ENCODE data around the gene CLMN. TPM values are rescaled to one million over a fixed set of nuclear protein-coding genes. Genes with fewer than 3 reads are reported as not detected.

CLMN gene
- total and polyA plus RNA-seq, 2 of the 8 experiments (the other 6 are each of a cell fraction or from before 2014, with no cell fraction given), result 1.6 to 8.2 TPM

GRCh38 chr14:95329941-95330340 lies 10.2 kb upstream of the CLMN start:
- Histone ChIP-seq H3K4me1 (replicated peaks in 1 of 4; ENCODE audit: control insufficient read depth in 3 of 4, insufficient read depth in 4 of 4, low read length in 3 of 4) (no peaks in the 10 kb centered on the region), H2BK12ac (ENCODE audit: low read depth, low read length) (no peak overlapping the region), H2BK5ac (ENCODE audit: low read depth, low read length) (no peak overlapping the region), H3K27ac (ENCODE audit: low read depth, low read length) (no peak overlapping the region), H3K4me3 (ENCODE audit: extremely low read depth in 1 of 4, insufficient read depth in 2 of 4, low read depth in 3 of 4, low read length in 4 of 4) (no peak overlapping the region), H3K9me3 (ENCODE audit: insufficient read depth in 2 of 2, low read depth in 1 of 2, low read length in 1 of 2) (no peaks in the 10 kb centered on the region), H4K20me1 (replicated peaks in 1 of 2; ENCODE audit: control insufficient read depth in 1 of 2, insufficient read depth in 2 of 2, low read length in 2 of 2) (no peaks in the 10 kb centered on the region), H3K79me2 (ENCODE audit: control insufficient read depth in 1 of 2, insufficient read depth in 2 of 2, low read length in 2 of 2) (no peaks in the 10 kb centered on the region), H2BK15ac (ENCODE audit: low read length) (no peak overlapping the region), H2BK120ac (replicated peaks; ENCODE audit: low read depth, low read length) (no peak overlapping the region), H3K56ac (replicated peaks; ENCODE audit: insufficient read length, low read depth, low read length) (no peak overlapping the region), H3K27me3 (replicated peaks in 1 of 4; ENCODE audit: control insufficient read depth in 3 of 4, extremely low read depth in 1 of 4, insufficient read depth in 3 of 4, low read length in 3 of 4) (no peaks in the 10 kb centered on the region), H2AK5ac (ENCODE audit: low read depth, low read length) (no peak overlapping the region), H4K5ac (ENCODE audit: insufficient read length, low read depth, low read length) (no peak overlapping the region), H3K36me3 (ENCODE audit: control insufficient read depth in 2 of 4, insufficient read depth in 4 of 4, low read length in 3 of 4) (no peaks in the 10 kb centered on the region), H3K9ac (replicated peaks in 1 of 4; ENCODE audit: extremely low read depth in 1 of 4, low read depth in 3 of 4, low read length in 3 of 4) (no peak overlapping the region; a peak in 2 of 7 replicates), H2AFZ (ENCODE audit: low read length) (no peak overlapping the region), H3K14ac (ENCODE audit: insufficient read length) (no peak overlapping the region), H3K23ac (ENCODE audit: insufficient read length) (no peak overlapping the region), H3K4me2 (ENCODE audit: insufficient read depth in 1 of 2, low read depth in 2 of 2, low read length in 2 of 2) (no peak overlapping the region), H3K4ac (replicated peaks; ENCODE audit: insufficient read length, low read depth, low read length) (no peak overlapping the region), H3K79me1 (ENCODE audit: low read depth, low read length) (no peaks in the 10 kb centered on the region), H2BK20ac (ENCODE audit: low read length) (no peak overlapping the region), H3K23me2 (ENCODE audit: low read depth, low read length) (no peaks in the 10 kb centered on the region), H4K91ac (replicated peaks; ENCODE audit: insufficient read length, low read length) (no peak overlapping the region), H4K8ac (ENCODE audit: extremely low read depth, insufficient read depth, low read length) (no peak overlapping the region), H3K18ac (ENCODE audit: extremely low read depth, low read length) (no peak overlapping the region)
- no peak for DNase-seq (ENCODE audit: low read depth in 1 of 2, low spot score in 2 of 2)
- 96% methylated on average over 9 of the region's 9 CpGs; no CpG with 5 or more reads in 1 of the 2 experiments for WGBS, 2 experiments (ENCODE audit: extremely low coverage in 1 of 2, insufficient coverage in 1 of 2, insufficient read length in 1 of 2, insufficient replicate concordance in 2 of 2, low coverage in 1 of 2, low lambda C conversion rate in 2 of 2, missing lambda C conversion rate in 1 of 2)
- no peak for FAIRE-seq
- TF ChIP-seq EZH2 (IDR thresholded peaks at IDR 0.05; ENCODE audit: low read depth, low read length, severe bottlenecking), result no peak
- no peak for TF ChIP-seq NANOG (IDR thresholded peaks at IDR 0.05; ENCODE audit: insufficient read depth, low read depth, low read length, poor library complexity, severe bottlenecking)
- ChIA-PET POLR2A (ENCODE audit: partially characterized antibody) (no interaction called here), CTCF (ENCODE audit: partially characterized antibody) (interaction anchor here (1.6 to 1.9 kb wide), 2 partner anchors 11 kb away, joined by 4 read pairs; no protein-coding TSS in a partner anchor)

Measured in H1 (cell line).